GM21390 (cell line): ENCODE data around the gene TYK2.

Experiments used
- ATAC-seq: cut with Tn5 transposase; IDR thresholded peaks from one replicate; pipeline ENCODE4 v1.9.1; 2021; ENCODE audit not compliant: unreplicated experiment

Gene TYK2

GRCh38 chr19:10316229-10317044 is 63.9 kb downstream of the TYK2 start:
- ATAC-seq = no peak

DNA sequence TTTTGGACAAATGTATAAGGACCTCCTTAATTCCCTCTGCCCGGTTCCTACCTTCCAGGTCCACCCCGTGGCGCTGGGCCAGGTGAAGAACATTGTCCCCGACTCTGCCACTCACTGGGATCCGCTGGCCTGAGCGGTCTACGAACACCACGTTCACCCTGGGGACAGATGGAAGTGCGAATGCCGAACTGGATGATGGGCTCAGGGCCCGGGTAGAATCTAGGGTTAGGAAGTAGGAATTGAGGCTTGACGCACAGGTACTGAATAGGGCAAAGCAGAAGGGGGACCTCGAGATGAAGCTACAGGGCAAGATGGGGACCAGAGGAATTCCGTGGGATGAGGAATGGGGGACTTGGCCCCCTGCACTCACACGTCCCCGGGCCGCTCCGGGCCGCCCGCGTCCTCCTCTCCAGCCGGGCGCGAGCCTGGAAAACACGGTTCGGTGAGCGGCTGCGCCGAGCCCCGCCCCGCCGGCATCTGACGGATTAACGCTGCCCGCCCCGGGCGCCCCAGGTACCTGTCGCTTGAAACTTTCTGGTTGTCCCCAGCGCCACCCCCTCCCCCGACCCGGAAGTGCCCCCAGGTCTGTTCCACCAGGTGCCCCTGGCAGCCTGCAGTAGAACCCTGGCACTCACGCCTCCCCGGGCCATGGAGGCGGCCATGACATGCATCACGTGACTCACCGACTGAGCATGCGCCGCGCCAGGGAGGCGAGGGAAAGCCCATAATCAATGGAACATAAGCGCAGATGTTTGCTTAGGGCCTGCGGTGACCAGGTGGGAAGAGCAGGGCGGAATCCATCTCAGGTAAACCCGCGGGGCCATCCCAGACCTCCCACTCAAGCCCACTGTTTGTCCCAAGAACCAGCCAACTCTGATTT is 64.8 kb downstream of the TYK2 start, which contains the start of gene FDX2:
Gene FDX2 (minus strand): TSS at position 681 of the 880 bp plus-strand sequence. CDS start 19 bp downstream, at position 662.
- peak; percentile 64 for ATAC-seq

DNA sequence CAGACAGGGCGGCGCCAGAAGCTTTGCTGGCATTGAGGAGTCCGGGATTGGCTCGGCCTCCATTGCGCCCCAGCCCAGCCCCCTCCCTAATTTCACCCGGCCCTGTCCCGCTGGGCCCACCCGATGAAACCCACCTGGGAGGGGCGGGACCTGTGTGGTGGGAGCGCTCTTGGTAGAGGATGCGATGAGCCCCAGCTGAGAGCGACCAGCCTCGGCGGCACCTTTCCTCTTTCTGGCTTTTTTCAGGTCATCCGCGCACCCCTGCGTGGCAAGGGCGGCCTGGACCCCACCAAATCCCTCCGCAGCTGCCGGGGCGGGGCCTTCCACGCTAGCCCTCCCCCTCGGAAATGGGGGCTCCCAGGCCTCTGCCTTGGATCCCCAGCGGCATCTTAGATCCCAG is 70.9 kb downstream of the TYK2 start, which contains the start of gene ZGLP1:
Gene ZGLP1 (minus strand): TSS at position 393 of the 400 bp plus-strand sequence.
- ATAC-seq = no peak

DNA sequence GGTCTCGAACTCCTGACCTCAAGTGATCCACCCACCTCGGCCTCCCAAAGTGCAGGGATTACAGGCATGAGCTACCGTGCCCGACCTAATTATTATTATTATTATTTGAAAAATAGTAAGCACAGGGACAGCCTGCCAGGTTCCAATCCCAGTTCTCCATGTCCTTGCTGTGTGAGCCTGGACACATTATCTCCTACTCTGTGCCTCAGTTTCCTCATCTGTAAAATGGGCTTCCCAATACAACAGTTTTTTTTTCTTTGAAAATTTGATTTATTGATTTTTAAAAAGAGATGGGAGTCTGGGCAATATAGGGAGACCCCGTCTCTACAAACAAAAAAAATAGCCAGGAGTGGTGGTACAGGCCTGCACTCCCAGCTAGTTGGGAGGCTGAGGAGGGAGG is 74.0 kb downstream of the TYK2 start:
- no peak for ATAC-seq

DNA sequence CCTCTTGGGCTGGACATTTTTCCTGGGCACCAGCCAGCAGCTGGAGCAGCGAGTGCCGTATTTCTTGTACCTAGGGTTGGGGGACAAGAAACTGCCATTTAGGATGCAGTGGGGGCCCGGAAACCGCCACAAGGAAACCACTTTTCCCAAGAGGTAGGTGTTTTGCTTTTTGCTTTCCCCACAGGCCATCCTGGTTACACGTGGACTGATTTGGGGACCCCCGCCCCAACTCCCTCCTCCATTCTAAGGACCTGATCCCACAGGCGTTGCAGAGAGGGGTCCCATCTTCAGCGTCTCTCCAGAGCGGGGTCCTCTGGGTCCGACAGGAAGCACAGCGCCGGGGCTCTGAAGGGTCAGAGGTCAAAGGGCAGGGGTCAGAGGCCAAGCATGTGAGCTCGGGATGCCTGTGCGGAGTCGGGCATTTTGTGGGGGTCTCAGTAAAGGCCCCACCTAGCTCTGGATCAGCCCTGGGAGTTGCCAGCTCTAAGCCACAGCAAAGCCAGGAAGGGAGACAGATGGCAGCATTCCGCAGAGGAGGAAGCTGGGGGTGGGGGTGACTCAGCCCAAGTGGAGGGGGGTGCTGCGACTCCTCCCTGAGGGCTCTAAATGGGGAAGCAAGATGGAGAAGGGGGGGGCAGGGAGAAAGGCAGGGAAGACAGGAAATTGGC is 75.1 kb downstream of the TYK2 start:
- ATAC-seq = no peak
